DMS153 (cell line): Measurements from ENCODE around the gene STK32B.

Experiments
- DNase-seq: peaks from one replicate; lab custom pipeline; 2025; lab: John Stamatoyannopoulos, UW

STK32B gene

GRCh38 chr4:5067908-5068307, 16.6 kb downstream of the STK32B start:
- no peak for DNase-seq

GRCh38 chr4:5069901-5070300, 18.6 kb downstream of the STK32B start:
- DNase-seq: no peak

GRCh38 chr4:5072948-5073347, 21.7 kb downstream of the STK32B start:
- DNase-seq: no peak

GRCh38 chr4:5078009-5078408, 26.7 kb downstream of the STK32B start:
- DNase-seq: no peak

GRCh38 chr4:5079581-5079980, 28.3 kb downstream of the STK32B start:
- DNase-seq: no peak

GRCh38 chr4:5081441-5081999, 30.2 kb downstream of the STK32B start:
- DNase-seq: no peak

GRCh38 chr4:5082376-5082775, 31.1 kb downstream of the STK32B start:
- no peak for DNase-seq

GRCh38 chr4:5084911-5085475, 33.7 kb downstream of the STK32B start:
- no peak for DNase-seq

GRCh38 chr4:5086535-5086934, 35.3 kb downstream of the STK32B start:
- no peak for DNase-seq

GRCh38 chr4:5096261-5096660, 45.0 kb downstream of the STK32B start:
- DNase-seq: no peak

GRCh38 chr4:5098176-5098575, 46.9 kb downstream of the STK32B start:
- no peak for DNase-seq

- DNase-seq: no peak
Measured at GRCh38 chr4:5100336-5100735, 49.1 kb downstream of the STK32B start.

GRCh38 chr4:5100986-5101385, 49.7 kb downstream of the STK32B start:
- DNase-seq: no peak

- no peak for DNase-seq
Measured at GRCh38 chr4:5101571-5101970, 50.3 kb downstream of the STK32B start.

GRCh38 chr4:5110901-5111300, 59.6 kb downstream of the STK32B start:
- no peak for DNase-seq

- no peak for DNase-seq
Measured at GRCh38 chr4:5112333-5113095, 61.2 kb downstream of the STK32B start.

- no peak for DNase-seq
Measured at GRCh38 chr4:5114950-5115349, 63.7 kb downstream of the STK32B start.

- DNase-seq: no peak
Measured at GRCh38 chr4:5118091-5118786, 67.0 kb downstream of the STK32B start.

- no peak for DNase-seq
Measured at GRCh38 chr4:5118994-5119835, 67.9 kb downstream of the STK32B start.

GRCh38 chr4:5120067-5120466, 68.8 kb downstream of the STK32B start:
- no peak for DNase-seq

GRCh38 chr4:5120468-5120867, 69.2 kb downstream of the STK32B start:
- DNase-seq: no peak

GRCh38 chr4:5122114-5122513, 70.8 kb downstream of the STK32B start:
- no peak for DNase-seq
